Stimulated activated CD4-positive, alpha-beta T cell treated with anti-CD3 and anti-CD28 coated beads, Interleukin-2, amount 100 ng/mL, for 48 hours (primary cell): ENCODE data around the gene CPTP.
"Not testable (repeated sequence)": the region's sequence is repeated elsewhere in the genome, so short reads cannot be mapped to it uniquely, and the experiment has no call there.

Experiments used
- DNase-seq, 2 donors: peaks; one replicate each; pipeline ENCODE4 v3.0.0-alpha.2; 2020

CPTP gene

GRCh38 chr1:1352786-1353388 lies 28.3 kb downstream of the CPTP start:
- no peak for DNase-seq

- no peak for DNase-seq
These were observed 29.0 kb downstream of the CPTP start for GRCh38 chr1:1353389-1354151.

GRCh38 chr1:1354271-1355247 lies 30.0 kb downstream of the CPTP start:
- DNase-seq, result no peak

GRCh38 chr1:1355416-1355815 lies 30.8 kb downstream of the CPTP start:
- DNase-seq, result no peak

GRCh38 chr1:1356166-1356795 lies 31.7 kb downstream of the CPTP start:
- no peak for DNase-seq

GRCh38 chr1:1356796-1357401 lies 32.3 kb downstream of the CPTP start:
- no peak for DNase-seq

- DNase-seq, result no peak
These were observed 33.4 kb downstream of the CPTP start for GRCh38 chr1:1357871-1358432.

GRCh38 chr1:1358433-1359271 lies 34.0 kb downstream of the CPTP start, which contains the start of gene MXRA8:
Gene MXRA8, minus strand, starts transcription at chr1:1358555. Its CDS starts 51 bp downstream, at chr1:1358504.
- DNase-seq, result no peak

GRCh38 chr1:1359308-1359663 lies 34.7 kb downstream of the CPTP start:
- no peak for DNase-seq

- no peak for DNase-seq
These were observed 35.3 kb downstream of the CPTP start for GRCh38 chr1:1359664-1360468.

GRCh38 chr1:1360506-1361169 lies 36.0 kb downstream of the CPTP start:
- no peak for DNase-seq

- DNase-seq, result no peak
These were observed 36.8 kb downstream of the CPTP start for GRCh38 chr1:1361233-1361981.

- DNase-seq, result no peak
These were observed 37.4 kb downstream of the CPTP start for GRCh38 chr1:1361982-1362423.

- no peak for DNase-seq
These were observed 39.7 kb downstream of the CPTP start for GRCh38 chr1:1364266-1364665.

GRCh38 chr1:1365875-1366698 lies 41.5 kb downstream of the CPTP start:
- DNase-seq, result no peak

GRCh38 chr1:1366699-1367066 lies 42.1 kb downstream of the CPTP start:
- DNase-seq, result no peak

GRCh38 chr1:1367315-1367714 lies 42.7 kb downstream of the CPTP start:
- no peak for DNase-seq

GRCh38 chr1:1370094-1370493 lies 45.5 kb downstream of the CPTP start:
- not testable (repeated sequence) for DNase-seq
